ENCODE data around the gene CYGB.
A peak's percentile ranks its signal among the peaks of the same experiment; 100 is the strongest.

DNA sequence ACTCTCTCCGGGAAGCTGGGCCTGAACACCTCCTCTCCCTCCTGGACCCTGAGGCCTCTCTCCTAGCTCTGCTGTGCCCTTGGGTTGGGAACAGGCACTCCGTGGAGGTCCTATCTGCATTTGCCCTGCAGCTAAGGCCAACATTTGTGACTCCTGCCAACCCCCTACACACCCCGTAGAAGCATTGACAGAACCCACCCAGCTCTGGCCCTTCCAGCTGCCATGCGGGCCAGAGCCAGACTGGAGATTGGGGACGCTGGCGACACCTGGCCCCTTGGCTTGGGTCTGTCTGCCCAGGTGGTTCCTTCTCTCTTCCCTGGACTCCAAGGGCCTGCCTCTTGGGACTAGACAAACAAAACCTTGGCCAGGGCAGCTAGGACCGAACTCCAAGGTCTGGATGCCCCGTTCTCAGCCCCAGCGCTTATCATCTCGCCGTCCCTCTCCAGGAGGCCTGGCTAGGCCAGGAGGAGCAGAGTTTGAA lies 35.6 kb downstream of the CYGB start:
- TF ChIP-seq POLR2A (IDR thresholded peaks at IDR 0.05; ENCODE audit: low read length), result peak; percentile 3
- TF ChIP-seq GATA1 (IDR thresholded peaks at IDR 0.05; ENCODE audit: low read depth, low read length), result no peak
